Panc1 (cell line): Measurements from ENCODE around the gene PDZD4.

Experiments used
- POLR2AphosphoS5 ChIP-seq: IDR thresholded peaks from 2 replicates; pipeline ENCODE4 v1.6.1; 2012; ENCODE audit warnings: mild to moderate bottlenecking, low read depth, low read length, moderate library complexity
- TF ChIP-seq, protein P1 (sequence below): fragments of 450-650 bp; IDR thresholded peaks from 2 replicates; pipeline ENCODE4 v1.5.1; 2017; ENCODE audit warnings: mild to moderate bottlenecking
- TF ChIP-seq, protein P2 (sequence below), 2 experiments: IDR thresholded peaks; 2 replicates each; pipeline ENCODE4 v1.6.1; 2011 to 2012; ENCODE audit warnings: low read depth in 2 of 2, control low read depth in 1 of 2, low read length in 1 of 2, mild to moderate bottlenecking in 1 of 2, moderate library complexity in 1 of 2; ENCODE audit not compliant: insufficient read depth in 1 of 2

DNA sequence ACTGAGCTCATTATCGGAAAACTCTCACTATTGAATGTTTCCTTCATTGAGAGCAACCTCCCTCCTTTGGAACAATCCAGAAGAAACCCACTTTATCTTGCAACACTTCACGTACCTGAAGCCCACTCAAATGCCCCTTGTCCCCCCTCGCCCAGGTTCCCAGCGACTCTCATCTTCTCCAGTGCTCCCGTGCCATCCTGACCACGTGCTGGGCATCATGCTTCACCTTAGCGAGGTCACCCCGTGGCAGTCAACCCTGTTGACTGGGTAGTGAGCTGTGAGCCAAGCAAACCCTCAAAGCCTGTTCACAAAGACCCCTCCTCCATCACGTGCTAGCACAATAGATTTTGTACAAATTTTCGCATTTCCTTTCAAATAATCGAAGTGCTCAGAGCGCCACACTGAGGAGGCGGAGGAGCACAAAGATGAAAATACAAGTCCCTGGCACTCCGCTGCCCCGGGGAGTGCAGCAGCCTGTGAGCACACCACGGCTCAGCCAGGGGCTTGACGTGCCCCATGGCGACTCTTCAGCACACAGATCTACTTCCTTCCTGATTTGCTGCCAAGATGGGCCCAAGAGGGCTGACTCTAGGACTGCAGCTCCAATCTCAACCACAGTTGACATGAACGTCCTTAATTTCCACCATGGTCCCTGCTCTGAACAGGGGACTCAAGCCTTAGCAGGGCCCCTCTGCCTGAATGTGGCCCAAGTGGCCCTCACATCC, 15.6 kb downstream of the PDZD4 start:
- TF ChIP-seq, protein P1, sequence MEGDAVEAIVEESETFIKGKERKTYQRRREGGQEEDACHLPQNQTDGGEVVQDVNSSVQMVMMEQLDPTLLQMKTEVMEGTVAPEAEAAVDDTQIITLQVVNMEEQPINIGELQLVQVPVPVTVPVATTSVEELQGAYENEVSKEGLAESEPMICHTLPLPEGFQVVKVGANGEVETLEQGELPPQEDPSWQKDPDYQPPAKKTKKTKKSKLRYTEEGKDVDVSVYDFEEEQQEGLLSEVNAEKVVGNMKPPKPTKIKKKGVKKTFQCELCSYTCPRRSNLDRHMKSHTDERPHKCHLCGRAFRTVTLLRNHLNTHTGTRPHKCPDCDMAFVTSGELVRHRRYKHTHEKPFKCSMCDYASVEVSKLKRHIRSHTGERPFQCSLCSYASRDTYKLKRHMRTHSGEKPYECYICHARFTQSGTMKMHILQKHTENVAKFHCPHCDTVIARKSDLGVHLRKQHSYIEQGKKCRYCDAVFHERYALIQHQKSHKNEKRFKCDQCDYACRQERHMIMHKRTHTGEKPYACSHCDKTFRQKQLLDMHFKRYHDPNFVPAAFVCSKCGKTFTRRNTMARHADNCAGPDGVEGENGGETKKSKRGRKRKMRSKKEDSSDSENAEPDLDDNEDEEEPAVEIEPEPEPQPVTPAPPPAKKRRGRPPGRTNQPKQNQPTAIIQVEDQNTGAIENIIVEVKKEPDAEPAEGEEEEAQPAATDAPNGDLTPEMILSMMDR = no peak
- no peak for TF ChIP-seq POLR2AphosphoS5
- TF ChIP-seq, protein P2, sequence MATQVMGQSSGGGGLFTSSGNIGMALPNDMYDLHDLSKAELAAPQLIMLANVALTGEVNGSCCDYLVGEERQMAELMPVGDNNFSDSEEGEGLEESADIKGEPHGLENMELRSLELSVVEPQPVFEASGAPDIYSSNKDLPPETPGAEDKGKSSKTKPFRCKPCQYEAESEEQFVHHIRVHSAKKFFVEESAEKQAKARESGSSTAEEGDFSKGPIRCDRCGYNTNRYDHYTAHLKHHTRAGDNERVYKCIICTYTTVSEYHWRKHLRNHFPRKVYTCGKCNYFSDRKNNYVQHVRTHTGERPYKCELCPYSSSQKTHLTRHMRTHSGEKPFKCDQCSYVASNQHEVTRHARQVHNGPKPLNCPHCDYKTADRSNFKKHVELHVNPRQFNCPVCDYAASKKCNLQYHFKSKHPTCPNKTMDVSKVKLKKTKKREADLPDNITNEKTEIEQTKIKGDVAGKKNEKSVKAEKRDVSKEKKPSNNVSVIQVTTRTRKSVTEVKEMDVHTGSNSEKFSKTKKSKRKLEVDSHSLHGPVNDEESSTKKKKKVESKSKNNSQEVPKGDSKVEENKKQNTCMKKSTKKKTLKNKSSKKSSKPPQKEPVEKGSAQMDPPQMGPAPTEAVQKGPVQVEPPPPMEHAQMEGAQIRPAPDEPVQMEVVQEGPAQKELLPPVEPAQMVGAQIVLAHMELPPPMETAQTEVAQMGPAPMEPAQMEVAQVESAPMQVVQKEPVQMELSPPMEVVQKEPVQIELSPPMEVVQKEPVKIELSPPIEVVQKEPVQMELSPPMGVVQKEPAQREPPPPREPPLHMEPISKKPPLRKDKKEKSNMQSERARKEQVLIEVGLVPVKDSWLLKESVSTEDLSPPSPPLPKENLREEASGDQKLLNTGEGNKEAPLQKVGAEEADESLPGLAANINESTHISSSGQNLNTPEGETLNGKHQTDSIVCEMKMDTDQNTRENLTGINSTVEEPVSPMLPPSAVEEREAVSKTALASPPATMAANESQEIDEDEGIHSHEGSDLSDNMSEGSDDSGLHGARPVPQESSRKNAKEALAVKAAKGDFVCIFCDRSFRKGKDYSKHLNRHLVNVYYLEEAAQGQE (IDR thresholded peaks at IDR 0.05; ENCODE audit: insufficient read depth in 1 of 2, low read depth in 2 of 2, low read length in 1 of 2) = no peak
